Measurements from ENCODE around the gene COG5. TPM values are rescaled to one million over a fixed set of nuclear protein-coding genes. Genes with fewer than 3 reads are reported as not detected.

COG5 gene
- total RNA-seq, 1 experiment from 2014 or later: 20.2 TPM

GRCh38 chr7:107405559-107405958 lies 158.2 kb downstream of the COG5 start:
- H3K9ac ChIP-seq (ENCODE audit: extremely low read depth, insufficient read length, low read length): no peak overlapping the region
- no peak overlapping the region for H3K4me2 ChIP-seq (ENCODE audit: insufficient read depth, insufficient read length, low read length)

More at GRCh38 chr7:107405559-107405958, 158.2 kb downstream of the COG5 start:
- Histone ChIP-seq H3K4me1 (ENCODE audit: insufficient read depth, low read length) (no peaks in the 10 kb centered on the region), H3K9me3 (ENCODE audit: control insufficient read depth, low read depth, low read length) (no peaks in the 10 kb centered on the region), H2BK12ac (ENCODE audit: insufficient read length, low read depth, low read length) (no peak overlapping the region), H2AFZ (ENCODE audit: low read length) (no peak overlapping the region), H4K91ac (ENCODE audit: insufficient read length, low read depth, low read length) (no peak overlapping the region), H2BK5ac (ENCODE audit: insufficient read length, low read length) (no peak overlapping the region), H3T11ph (ENCODE audit: low read length) (no peak overlapping the region), H3K4ac (ENCODE audit: low read depth, low read length) (no peak overlapping the region), H3K27me3 (ENCODE audit: insufficient read depth, low read length) (no peaks in the 10 kb centered on the region), H3K27ac (ENCODE audit: insufficient read length, low read depth, low read length) (no peak overlapping the region), H2BK120ac (ENCODE audit: low read depth, low read length, poor library complexity, severe bottlenecking) (no peak overlapping the region), H3K14ac (ENCODE audit: insufficient read depth, low read length) (no peak overlapping the region), H3K79me1 (ENCODE audit: insufficient read depth, low read depth, low read length, poor library complexity, severe bottlenecking) (no peaks in the 10 kb centered on the region), H3K56ac (ENCODE audit: insufficient read length, low read depth, low read length) (no peak overlapping the region), H3K18ac (ENCODE audit: insufficient read length, low read depth, low read length) (no peak overlapping the region), H3K23me2 (ENCODE audit: insufficient read length, low read depth, low read length, poor library complexity, severe bottlenecking) (no peaks in the 10 kb centered on the region), H2BK20ac (ENCODE audit: low read depth, low read length, poor library complexity, severe bottlenecking) (no peak overlapping the region), H3K79me2 (ENCODE audit: insufficient read depth, low read length) (no peaks in the 10 kb centered on the region), H2BK15ac (ENCODE audit: low read depth, low read length) (no peak overlapping the region), H2AK5ac (ENCODE audit: insufficient read length, low read length) (no peak overlapping the region), H3K23ac (ENCODE audit: insufficient read length, low read depth, low read length) (no peak overlapping the region), H4K8ac (replicated peaks; ENCODE audit: insufficient read length, low read depth, low read length) (no peak overlapping the region), H4K20me1 (ENCODE audit: control insufficient read depth, insufficient read depth, insufficient read length) (no peaks in the 10 kb centered on the region), H4K5ac (ENCODE audit: insufficient read length, low read depth, low read length) (no peak overlapping the region)
- DNase-seq: no peak
- peaks cover 11 to 14% of the 10 kb centered on the region in 2 experiments for H3K4me1 Mint-ChIP-seq
- no peak overlapping the region for H3K4me3 Mint-ChIP-seq
- H3K27me3 Mint-ChIP-seq (ENCODE audit: low read depth): no peaks in the 10 kb centered on the region
- peak overlapping the region in 1 of 3 experiments; percentile 80; a peak in 1 of 7 replicates for H3K27ac Mint-ChIP-seq
- H3K9me3 Mint-ChIP-seq: no peaks in the 10 kb centered on the region
- TF ChIP-seq, protein P1, sequence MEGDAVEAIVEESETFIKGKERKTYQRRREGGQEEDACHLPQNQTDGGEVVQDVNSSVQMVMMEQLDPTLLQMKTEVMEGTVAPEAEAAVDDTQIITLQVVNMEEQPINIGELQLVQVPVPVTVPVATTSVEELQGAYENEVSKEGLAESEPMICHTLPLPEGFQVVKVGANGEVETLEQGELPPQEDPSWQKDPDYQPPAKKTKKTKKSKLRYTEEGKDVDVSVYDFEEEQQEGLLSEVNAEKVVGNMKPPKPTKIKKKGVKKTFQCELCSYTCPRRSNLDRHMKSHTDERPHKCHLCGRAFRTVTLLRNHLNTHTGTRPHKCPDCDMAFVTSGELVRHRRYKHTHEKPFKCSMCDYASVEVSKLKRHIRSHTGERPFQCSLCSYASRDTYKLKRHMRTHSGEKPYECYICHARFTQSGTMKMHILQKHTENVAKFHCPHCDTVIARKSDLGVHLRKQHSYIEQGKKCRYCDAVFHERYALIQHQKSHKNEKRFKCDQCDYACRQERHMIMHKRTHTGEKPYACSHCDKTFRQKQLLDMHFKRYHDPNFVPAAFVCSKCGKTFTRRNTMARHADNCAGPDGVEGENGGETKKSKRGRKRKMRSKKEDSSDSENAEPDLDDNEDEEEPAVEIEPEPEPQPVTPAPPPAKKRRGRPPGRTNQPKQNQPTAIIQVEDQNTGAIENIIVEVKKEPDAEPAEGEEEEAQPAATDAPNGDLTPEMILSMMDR (conservative IDR thresholded peaks at IDR 0.05): no peak
- H3K36me3 Mint-ChIP-seq (ENCODE audit: insufficient read depth in 1 of 3, low read depth in 3 of 3): peaks cover 0 to 3% (median 1%) of the 10 kb centered on the region in 3 experiments; a peak in 4 of 7 replicates

Measured in H9 (cell line).